Left lung (tissue), 10 donors: ENCODE data around the gene TMEM138. TPM values are rescaled to one million over a fixed set of nuclear protein-coding genes. Genes with fewer than 3 reads are reported as not detected.

Experiments used
- ATAC-seq: fragments of 200-7000 bp; cut with Tn5 transposase; one replicate; pipeline ENCODE4 v1.9.1; 2020; ENCODE audit warnings: moderate library complexity
- DNase-seq, 4 donors: peaks; one replicate each; pipeline ENCODE4 v3.0.0-alpha.2; 2013 to 2020
- H3K27ac ChIP-seq, 2 donors: fragments of 200-600 bp; sonication (generic) in 1 of 2; one replicate each; pipeline versions ENCODE4 v1.5.0 to v1.8.0; 2020 to 2021
- H3K27me3 ChIP-seq, 2 donors: fragments of 200-600 bp; sonication (generic) in 1 of 2; one replicate each; pipeline versions ENCODE4 v1.5.0 to v1.8.0; 2020 to 2021
- H3K36me3 ChIP-seq, 2 donors: fragments of 200-600 bp; sonication (generic) in 1 of 2; one replicate each; pipeline versions ENCODE4 v1.5.0 to v1.8.0; 2020 to 2021
- H3K4me1 ChIP-seq, 2 donors: fragments of 200-600 bp; one replicate each; pipeline ENCODE4 v1.8.0; 2021
- H3K4me3 ChIP-seq, 2 donors: fragments of 200-600 bp; sonication (generic) in 1 of 2; one replicate each; pipeline versions ENCODE4 v1.5.0 to v1.8.0; 2020 to 2021; ENCODE audit warnings: mild to moderate bottlenecking in 1 of 2
- H3K9me3 ChIP-seq, 2 donors: fragments of 200-600 bp; sonication (generic) in 1 of 2; one replicate each; pipeline versions ENCODE4 v1.5.0 to v1.8.0; 2020 to 2021
- intact Hi-C, 2 donors: fragments of 100-400 bp; cut with DNase I; formaldehyde crosslinking; loops; one replicate each; pipeline versions ENCODE4 v1.11.2 to v1.14.2; 2022
- polyA plus RNA-seq, 6 donors: library from polyadenylated mRNA; unstranded; fragments of 120-200 nt; gene quantifications; one replicate each; pipeline ENCODE4 v1.2.1, GENCODE V29; 2013; ENCODE audit not compliant: insufficient read length in 6 of 6
- total RNA-seq, 2 donors: library from RNA; stranded (reverse); fragmentation: NEBNext Ultra II Directional; extraction: Animal tissue kit (Norgen Biotek cat#: 25700); gene quantifications; one replicate each; pipeline ENCODE4 v1.2.1, GENCODE V29; 2021
- TF ChIP-seq, protein P1 (sequence below), 2 donors: fragments of 200-600 bp; sonication (generic) in 1 of 2; IDR thresholded peaks; one replicate each; pipeline versions ENCODE4 v1.5.0 to v1.8.0; 2021; ENCODE audit warnings: antibody characterized with exemption in 2 of 2
- donor health status: DM: no; HTN: yes; CAD: no.
- donor health status: DM: no; HTN: no; CAD: no.

Gene TMEM138
- total and polyA plus RNA-seq, 8 donors, result 37.5 to 50.5 (median 43.2) TPM

GRCh38 chr11:61392981-61393595 lies 30.9 kb downstream of the TMEM138 start:
- H3K4me1 ChIP-seq, result peaks cover 0 to 21% of the 10 kb centered on the region in 2 donors
- no peaks in the 10 kb centered on the region for H3K9me3 ChIP-seq
- no peaks in the 10 kb centered on the region for H3K27me3 ChIP-seq
- intact Hi-C loops, result no loop called here
- TF ChIP-seq, protein P1, sequence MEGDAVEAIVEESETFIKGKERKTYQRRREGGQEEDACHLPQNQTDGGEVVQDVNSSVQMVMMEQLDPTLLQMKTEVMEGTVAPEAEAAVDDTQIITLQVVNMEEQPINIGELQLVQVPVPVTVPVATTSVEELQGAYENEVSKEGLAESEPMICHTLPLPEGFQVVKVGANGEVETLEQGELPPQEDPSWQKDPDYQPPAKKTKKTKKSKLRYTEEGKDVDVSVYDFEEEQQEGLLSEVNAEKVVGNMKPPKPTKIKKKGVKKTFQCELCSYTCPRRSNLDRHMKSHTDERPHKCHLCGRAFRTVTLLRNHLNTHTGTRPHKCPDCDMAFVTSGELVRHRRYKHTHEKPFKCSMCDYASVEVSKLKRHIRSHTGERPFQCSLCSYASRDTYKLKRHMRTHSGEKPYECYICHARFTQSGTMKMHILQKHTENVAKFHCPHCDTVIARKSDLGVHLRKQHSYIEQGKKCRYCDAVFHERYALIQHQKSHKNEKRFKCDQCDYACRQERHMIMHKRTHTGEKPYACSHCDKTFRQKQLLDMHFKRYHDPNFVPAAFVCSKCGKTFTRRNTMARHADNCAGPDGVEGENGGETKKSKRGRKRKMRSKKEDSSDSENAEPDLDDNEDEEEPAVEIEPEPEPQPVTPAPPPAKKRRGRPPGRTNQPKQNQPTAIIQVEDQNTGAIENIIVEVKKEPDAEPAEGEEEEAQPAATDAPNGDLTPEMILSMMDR (IDR thresholded peaks at IDR 0.05), result no peak
- peaks cover 0 to 37% of the 10 kb centered on the region in 2 donors for H3K36me3 ChIP-seq
- DNase-seq (no peak), ATAC-seq (peak; percentile 46)
- H3K27ac ChIP-seq, result peak overlapping the region; percentile 61 to 88
- peak overlapping the region; percentile 79 to 81 for H3K4me3 ChIP-seq

- TF ChIP-seq, protein P1 (IDR thresholded peaks at IDR 0.05), result no peak
- peaks cover 0 to 88% of the 10 kb centered on the region in 2 donors for H3K36me3 ChIP-seq
- H3K27me3 ChIP-seq, result no peaks in the 10 kb centered on the region
- ATAC-seq (no peak), DNase-seq (no peak)
- intact Hi-C loops, result no loop called here
- no peak overlapping the region for H3K27ac ChIP-seq
- H3K9me3 ChIP-seq, result no peaks in the 10 kb centered on the region
- no peak overlapping the region for H3K4me3 ChIP-seq
- H3K4me1 ChIP-seq, result no peaks in the 10 kb centered on the region
Measured at GRCh38 chr11:61401173-61401572, 39.0 kb downstream of the TMEM138 start.

- Histone ChIP-seq H3K36me3 (peaks cover 0 to 88% of the 10 kb centered on the region in 2 donors), H3K9me3 (no peaks in the 10 kb centered on the region), H3K27me3 (no peaks in the 10 kb centered on the region), H3K27ac (no peak overlapping the region), H3K4me1 (no peaks in the 10 kb centered on the region), H3K4me3 (no peak overlapping the region)
- ATAC-seq, result no peak
- TF ChIP-seq, protein P1 (IDR thresholded peaks at IDR 0.05), result no peak
- no peak for DNase-seq
- intact Hi-C loops, result no loop called here
Measured at GRCh38 chr11:61401573-61401972, 39.4 kb downstream of the TMEM138 start.

GRCh38 chr11:61403658-61404057 lies 41.5 kb downstream of the TMEM138 start:
- Histone ChIP-seq H3K4me1 (no peaks in the 10 kb centered on the region), H3K27ac (peak overlapping the region in 1 of 2 donors; percentile 4), H3K27me3 (no peaks in the 10 kb centered on the region), H3K4me3 (no peak overlapping the region), H3K36me3 (peaks cover 3 to 88% of the 10 kb centered on the region in 2 donors), H3K9me3 (no peaks in the 10 kb centered on the region)
- no peak for ATAC-seq
- intact Hi-C loops, result no loop called here
- DNase-seq, result no peak
- TF ChIP-seq, protein P1 (IDR thresholded peaks at IDR 0.05), result no peak

GRCh38 chr11:61404103-61404502 lies 41.9 kb downstream of the TMEM138 start:
- Histone ChIP-seq H3K36me3 (peaks cover 4 to 88% of the 10 kb centered on the region in 2 donors), H3K27me3 (no peaks in the 10 kb centered on the region), H3K4me3 (no peak overlapping the region), H3K9me3 (no peaks in the 10 kb centered on the region), H3K27ac (no peak overlapping the region), H3K4me1 (no peaks in the 10 kb centered on the region)
- TF ChIP-seq, protein P1 (IDR thresholded peaks at IDR 0.05), result no peak
- ATAC-seq (no peak), DNase-seq (no peak)
- intact Hi-C loops, result no loop called here
